ENCODE measurements around the gene TMEM62. TPM values are rescaled to one million over a fixed set of nuclear protein-coding genes. Genes with fewer than 3 reads are reported as not detected.

TMEM62 gene
- total and polyA plus RNA-seq, 2 of the 8 experiments (the other 6 are each of a cell fraction or from before 2014, with no cell fraction given): 2.0 to 4.0 TPM

DNA sequence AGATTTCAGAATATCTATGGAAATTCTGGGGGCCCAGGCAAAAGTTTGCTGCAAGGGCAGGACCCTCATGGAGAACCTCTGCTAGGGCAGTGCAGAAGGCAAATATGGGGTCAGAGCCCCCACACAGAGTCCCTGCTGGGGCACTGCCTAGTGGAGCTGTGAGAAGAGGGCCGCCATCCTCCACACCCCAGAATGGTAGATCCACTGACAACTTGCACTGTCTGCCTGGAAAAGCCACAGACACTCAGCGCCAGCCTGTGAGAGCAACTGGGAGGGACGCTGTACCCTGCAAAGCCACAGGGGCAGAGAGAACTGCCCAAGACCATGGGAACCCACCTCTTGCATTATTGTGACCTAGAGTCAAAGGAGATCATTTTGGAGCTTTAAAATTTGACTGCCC is 65.6 kb downstream of the TMEM62 start (continued):
- no peak for TF ChIP-seq RAD21 (IDR thresholded peaks at IDR 0.05 in 1 of 2, conservative IDR thresholded peaks at IDR 0.05 in 1 of 2; ENCODE audit: low read depth in 2 of 2, low read length in 2 of 2)
- TF ChIP-seq SRF (IDR thresholded peaks at IDR 0.05; ENCODE audit: low read depth, low read length): no peak
